ENCODE measurements around the gene KCNIP1. TPM values are rescaled to one million over a fixed set of nuclear protein-coding genes. Genes with fewer than 3 reads are reported as not detected.

KCNIP1 gene
- total RNA-seq, 1 experiment from 2014 or later = not detected

DNA sequence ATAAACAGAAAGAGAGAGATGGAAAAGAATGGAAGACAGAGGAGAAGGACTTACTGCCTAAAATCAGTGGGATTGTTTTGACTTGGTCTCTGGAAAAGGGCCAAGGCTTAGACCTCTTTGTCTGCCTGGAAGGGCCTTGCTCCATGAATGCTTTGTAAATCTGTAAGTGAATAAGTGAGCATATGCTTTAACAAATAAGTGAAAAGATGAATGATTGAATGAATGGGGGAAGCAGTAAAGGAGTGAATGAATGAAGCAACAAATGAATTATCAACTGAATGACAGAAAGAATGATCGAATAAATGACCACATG is 5.5 kb downstream of the KCNIP1 start (continued):
- TF ChIP-seq ZNF274 (IDR thresholded peaks at IDR 0.05; ENCODE audit: low read depth, low read length) = no peak
- no peak for TF ChIP-seq POLR2AphosphoS5 (IDR thresholded peaks at IDR 0.05; ENCODE audit: low read depth, low read length)
- TF ChIP-seq YY1 (IDR thresholded peaks at IDR 0.05; ENCODE audit: extremely low read depth, insufficient replicate concordance, low read depth, low read length) = no peak
- TF ChIP-seq SRF (IDR thresholded peaks at IDR 0.05; ENCODE audit: low read depth) = no peak

DNA sequence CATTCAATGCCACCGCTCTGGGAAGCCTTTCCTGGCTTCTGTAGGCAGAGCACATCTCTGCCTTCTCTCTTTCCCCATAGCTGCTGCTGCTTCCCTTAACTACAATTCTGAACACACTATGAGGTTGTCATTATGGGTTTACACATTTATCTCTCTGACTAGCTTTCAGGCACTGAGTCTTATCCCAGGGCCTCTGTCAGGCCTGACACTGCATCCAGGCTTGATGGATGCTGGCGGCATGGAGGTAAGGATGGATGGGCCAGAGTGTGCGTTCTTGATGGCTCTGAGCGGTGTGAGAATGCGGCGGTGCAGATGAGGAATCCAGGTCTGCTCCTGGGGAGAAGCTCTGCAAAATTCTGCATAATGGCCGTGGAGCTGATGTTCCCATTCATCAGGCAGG is 6.3 kb downstream of the KCNIP1 start:
- POLR2A ChIA-PET = no interaction called here
- CTCF ChIA-PET = no interaction called here
- no peak overlapping the region for H2AFZ ChIP-seq (ENCODE audit: low read depth, low read length, poor library complexity, severe bottlenecking)
- H3K4me1 ChIP-seq (ENCODE audit: control insufficient read depth in 1 of 2, insufficient read depth in 2 of 2, low read length in 2 of 2) = no peaks in the 10 kb centered on the region
- H3K9me3 ChIP-seq (ENCODE audit: control insufficient read depth in 1 of 2, insufficient read depth in 1 of 2, low read depth in 1 of 2, low read length in 2 of 2) = no peaks in the 10 kb centered on the region
- RAD21 ChIA-PET (ENCODE audit: low non-redundant PET in 1 of 2, low total read pairs in 2 of 2, uncharacterized antibody in 2 of 2, unreplicated experiment in 2 of 2) = no interaction called here
- TF ChIP-seq ZFX (IDR thresholded peaks at IDR 0.05) (no peak), SRF (IDR thresholded peaks at IDR 0.05; ENCODE audit: low read depth) (no peak), ELF1 (IDR thresholded peaks at IDR 0.05; ENCODE audit: borderline replicate concordance, low read depth) (no peak), CEBPB (IDR thresholded peaks at IDR 0.05; ENCODE audit: low read depth) (no peak), YY1 (IDR thresholded peaks at IDR 0.05; ENCODE audit: extremely low read depth, insufficient replicate concordance, low read depth, low read length) (no peak), EGR1 (IDR thresholded peaks at IDR 0.05; ENCODE audit: low read depth) (no peak), TCF7L2 (IDR thresholded peaks at IDR 0.05; ENCODE audit: borderline replicate concordance, extremely low read depth, insufficient read depth, insufficient read length) (no peak), RAD21 (IDR thresholded peaks at IDR 0.05; ENCODE audit: low read depth) (no peak), CBX3 (IDR thresholded peaks at IDR 0.05; ENCODE audit: low read depth) (no peak)
- TF ChIP-seq, protein P1, sequence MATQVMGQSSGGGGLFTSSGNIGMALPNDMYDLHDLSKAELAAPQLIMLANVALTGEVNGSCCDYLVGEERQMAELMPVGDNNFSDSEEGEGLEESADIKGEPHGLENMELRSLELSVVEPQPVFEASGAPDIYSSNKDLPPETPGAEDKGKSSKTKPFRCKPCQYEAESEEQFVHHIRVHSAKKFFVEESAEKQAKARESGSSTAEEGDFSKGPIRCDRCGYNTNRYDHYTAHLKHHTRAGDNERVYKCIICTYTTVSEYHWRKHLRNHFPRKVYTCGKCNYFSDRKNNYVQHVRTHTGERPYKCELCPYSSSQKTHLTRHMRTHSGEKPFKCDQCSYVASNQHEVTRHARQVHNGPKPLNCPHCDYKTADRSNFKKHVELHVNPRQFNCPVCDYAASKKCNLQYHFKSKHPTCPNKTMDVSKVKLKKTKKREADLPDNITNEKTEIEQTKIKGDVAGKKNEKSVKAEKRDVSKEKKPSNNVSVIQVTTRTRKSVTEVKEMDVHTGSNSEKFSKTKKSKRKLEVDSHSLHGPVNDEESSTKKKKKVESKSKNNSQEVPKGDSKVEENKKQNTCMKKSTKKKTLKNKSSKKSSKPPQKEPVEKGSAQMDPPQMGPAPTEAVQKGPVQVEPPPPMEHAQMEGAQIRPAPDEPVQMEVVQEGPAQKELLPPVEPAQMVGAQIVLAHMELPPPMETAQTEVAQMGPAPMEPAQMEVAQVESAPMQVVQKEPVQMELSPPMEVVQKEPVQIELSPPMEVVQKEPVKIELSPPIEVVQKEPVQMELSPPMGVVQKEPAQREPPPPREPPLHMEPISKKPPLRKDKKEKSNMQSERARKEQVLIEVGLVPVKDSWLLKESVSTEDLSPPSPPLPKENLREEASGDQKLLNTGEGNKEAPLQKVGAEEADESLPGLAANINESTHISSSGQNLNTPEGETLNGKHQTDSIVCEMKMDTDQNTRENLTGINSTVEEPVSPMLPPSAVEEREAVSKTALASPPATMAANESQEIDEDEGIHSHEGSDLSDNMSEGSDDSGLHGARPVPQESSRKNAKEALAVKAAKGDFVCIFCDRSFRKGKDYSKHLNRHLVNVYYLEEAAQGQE (IDR thresholded peaks at IDR 0.05; ENCODE audit: low read depth) = no peak
- H4K20me1 ChIP-seq (ENCODE audit: insufficient read depth) = no peaks in the 10 kb centered on the region
- ATAC-seq (no peak), DNase-seq (ENCODE audit: low read depth, low spot score) (no peak)
- no TSS peak for BruUV-seq (replicated peaks)
- H3K79me2 ChIP-seq (ENCODE audit: insufficient read depth, low read length) = no peaks in the 10 kb centered on the region
- H3K9ac ChIP-seq (ENCODE audit: low read length) = no peak overlapping the region
- H3K4me3 ChIP-seq (replicated peaks in 1 of 2; ENCODE audit: low read depth in 1 of 2, low read length in 2 of 2) = no peak overlapping the region
- H3K27me3 ChIP-seq (ENCODE audit: insufficient read depth, low read length) = peaks cover 23% of the 10 kb centered on the region
- no peak overlapping the region for H3K27ac ChIP-seq (ENCODE audit: low read depth, low read length)
- no peaks in the 10 kb centered on the region for H3K36me3 ChIP-seq (ENCODE audit: control insufficient read depth in 1 of 2, insufficient read depth in 2 of 2, low read length in 2 of 2)
- intact Hi-C loops (cut with micrococcal nuclease) = no loop called here
- H3K4me2 ChIP-seq (ENCODE audit: low read length) = no peak overlapping the region
- no peaks in the 10 kb centered on the region for H3K9me2 ChIP-seq (ENCODE audit: insufficient read depth)
